ENCODE results near the gene KRTAP10-1. TPM values are rescaled to one million over a fixed set of nuclear protein-coding genes. Genes with fewer than 3 reads are reported as not detected.

The KRTAP10-1 gene
- total and polyA plus RNA-seq, 2 of the 13 experiments (the other 11 are each of a cell fraction or from before 2014, with no cell fraction given): not detected

DNA sequence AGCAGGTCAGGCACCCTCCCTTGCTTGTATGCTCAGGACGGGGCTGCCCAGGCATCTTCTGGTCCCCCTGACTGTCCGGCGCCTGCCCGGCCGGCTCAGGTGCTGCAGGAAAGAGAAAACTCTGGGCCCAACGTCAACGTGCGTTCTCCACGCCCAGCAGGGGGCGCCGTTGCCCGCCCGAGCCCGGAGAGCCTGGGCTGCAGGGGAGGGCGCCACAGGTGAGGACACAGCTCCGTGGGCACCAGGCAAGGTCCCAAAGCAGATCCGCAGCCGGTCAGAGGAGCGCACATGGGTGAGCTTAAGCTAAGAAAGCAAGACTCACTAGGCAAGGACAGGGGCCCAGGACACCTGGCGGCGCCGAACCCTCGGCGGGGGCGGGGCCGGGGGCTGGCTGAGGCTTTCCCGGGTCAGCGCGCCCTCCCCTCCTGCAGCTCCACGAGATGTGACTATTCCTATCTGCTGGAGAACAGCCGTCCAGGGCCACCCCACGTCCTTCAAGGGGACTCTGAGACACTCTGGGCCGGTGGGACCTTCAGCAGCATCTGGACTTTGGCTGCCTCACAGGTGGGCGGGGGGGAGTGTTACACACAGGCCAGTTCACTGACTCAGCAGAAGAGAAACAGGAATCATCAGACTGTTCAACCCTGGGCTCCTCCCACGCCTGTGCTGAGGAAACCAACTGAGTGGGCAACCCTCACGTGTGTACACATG is 29.3 kb downstream of the KRTAP10-1 start (continued):
- TF ChIP-seq FOXO1 (CRISPR knock-in tag; IDR thresholded peaks at IDR 0.05): no peak
- TF ChIP-seq ATF7 (IDR thresholded peaks at IDR 0.05): no peak
- TF ChIP-seq ATF7 (CRISPR knock-in tag; IDR thresholded peaks at IDR 0.05): no peak
- TF ChIP-seq YEATS2 (CRISPR knock-in tag; IDR thresholded peaks at IDR 0.05; ENCODE audit: borderline replicate concordance): no peak; the same call in 1 of the 2 replicates
- TF ChIP-seq ZNF441 (CRISPR knock-in tag; IDR thresholded peaks at IDR 0.05; ENCODE audit: borderline replicate concordance): no peak
- 0 out of 2 replicates have a peak, but pooled peaks have one; percentile 4 for TF ChIP-seq FOSL2 (CRISPR knock-in tag; IDR thresholded peaks at IDR 0.05)
- TF ChIP-seq, protein P1, sequence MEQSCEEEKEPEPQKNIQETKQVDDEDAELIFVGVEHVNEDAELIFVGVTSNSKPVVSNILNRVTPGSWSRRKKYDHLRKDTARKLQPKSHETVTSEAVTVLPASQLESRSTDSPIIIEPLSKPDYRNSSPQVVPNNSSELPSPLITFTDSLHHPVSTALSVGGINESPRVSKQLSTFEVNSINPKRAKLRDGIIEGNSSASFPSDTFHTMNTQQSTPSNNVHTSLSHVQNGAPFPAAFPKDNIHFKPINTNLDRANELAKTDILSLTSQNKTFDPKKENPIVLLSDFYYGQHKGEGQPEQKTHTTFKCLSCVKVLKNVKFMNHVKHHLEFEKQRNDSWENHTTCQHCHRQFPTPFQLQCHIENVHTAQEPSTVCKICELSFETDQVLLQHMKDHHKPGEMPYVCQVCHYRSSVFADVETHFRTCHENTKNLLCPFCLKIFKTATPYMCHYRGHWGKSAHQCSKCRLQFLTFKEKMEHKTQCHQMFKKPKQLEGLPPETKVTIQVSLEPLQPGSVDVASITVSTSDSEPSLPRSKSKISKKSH (CRISPR knock-in tag; IDR thresholded peaks at IDR 0.05; ENCODE audit: borderline replicate concordance): peak; percentile 53; the same call in 1 of the 2 replicates
- TF ChIP-seq, protein P2, sequence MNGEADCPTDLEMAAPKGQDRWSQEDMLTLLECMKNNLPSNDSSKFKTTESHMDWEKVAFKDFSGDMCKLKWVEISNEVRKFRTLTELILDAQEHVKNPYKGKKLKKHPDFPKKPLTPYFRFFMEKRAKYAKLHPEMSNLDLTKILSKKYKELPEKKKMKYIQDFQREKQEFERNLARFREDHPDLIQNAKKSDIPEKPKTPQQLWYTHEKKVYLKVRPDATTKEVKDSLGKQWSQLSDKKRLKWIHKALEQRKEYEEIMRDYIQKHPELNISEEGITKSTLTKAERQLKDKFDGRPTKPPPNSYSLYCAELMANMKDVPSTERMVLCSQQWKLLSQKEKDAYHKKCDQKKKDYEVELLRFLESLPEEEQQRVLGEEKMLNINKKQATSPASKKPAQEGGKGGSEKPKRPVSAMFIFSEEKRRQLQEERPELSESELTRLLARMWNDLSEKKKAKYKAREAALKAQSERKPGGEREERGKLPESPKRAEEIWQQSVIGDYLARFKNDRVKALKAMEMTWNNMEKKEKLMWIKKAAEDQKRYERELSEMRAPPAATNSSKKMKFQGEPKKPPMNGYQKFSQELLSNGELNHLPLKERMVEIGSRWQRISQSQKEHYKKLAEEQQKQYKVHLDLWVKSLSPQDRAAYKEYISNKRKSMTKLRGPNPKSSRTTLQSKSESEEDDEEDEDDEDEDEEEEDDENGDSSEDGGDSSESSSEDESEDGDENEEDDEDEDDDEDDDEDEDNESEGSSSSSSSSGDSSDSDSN (CRISPR knock-in tag; IDR thresholded peaks at IDR 0.05): peak; percentile 66
- 0 out of 2 replicates have a peak, but pooled peaks have one; percentile 62 for TF ChIP-seq ZNF230 (CRISPR knock-in tag; IDR thresholded peaks at IDR 0.05)
- TF ChIP-seq ZSCAN29 (CRISPR knock-in tag; conservative IDR thresholded peaks at IDR 0.05): no peak
- TF ChIP-seq CBX1 (IDR thresholded peaks at IDR 0.05; ENCODE audit: low read depth): no peak
- 0 out of 2 replicates have a peak, but pooled peaks have one; percentile 9 for TF ChIP-seq PATZ1 (CRISPR knock-in tag; IDR thresholded peaks at IDR 0.05)
- no peak for TF ChIP-seq ELF4 (CRISPR knock-in tag; IDR thresholded peaks at IDR 0.05; ENCODE audit: borderline replicate concordance)
- TF ChIP-seq JUNB (CRISPR knock-in tag; IDR thresholded peaks at IDR 0.05; ENCODE audit: borderline replicate concordance): no peak
- peak; percentile 52; the same call in 1 of the 2 replicates for TF ChIP-seq ESRRA (CRISPR knock-in tag; IDR thresholded peaks at IDR 0.05; ENCODE audit: low read depth)
- TF ChIP-seq DR1 (CRISPR knock-in tag; IDR thresholded peaks at IDR 0.05): no peak
- no peak for TF ChIP-seq ZNF18 (CRISPR knock-in tag; IDR thresholded peaks at IDR 0.05; ENCODE audit: insufficient replicate concordance)
- TF ChIP-seq, protein P3, sequence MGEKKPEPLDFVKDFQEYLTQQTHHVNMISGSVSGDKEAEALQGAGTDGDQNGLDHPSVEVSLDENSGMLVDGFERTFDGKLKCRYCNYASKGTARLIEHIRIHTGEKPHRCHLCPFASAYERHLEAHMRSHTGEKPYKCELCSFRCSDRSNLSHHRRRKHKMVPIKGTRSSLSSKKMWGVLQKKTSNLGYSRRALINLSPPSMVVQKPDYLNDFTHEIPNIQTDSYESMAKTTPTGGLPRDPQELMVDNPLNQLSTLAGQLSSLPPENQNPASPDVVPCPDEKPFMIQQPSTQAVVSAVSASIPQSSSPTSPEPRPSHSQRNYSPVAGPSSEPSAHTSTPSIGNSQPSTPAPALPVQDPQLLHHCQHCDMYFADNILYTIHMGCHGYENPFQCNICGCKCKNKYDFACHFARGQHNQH (CRISPR knock-in tag; IDR thresholded peaks at IDR 0.05): no peak; the same call in 1 of the 2 replicates
- TF ChIP-seq FOXC1 (CRISPR knock-in tag; IDR thresholded peaks at IDR 0.05; ENCODE audit: borderline replicate concordance): 0 out of 2 replicates have a peak, but pooled peaks have one; percentile 47

All from HepG2 (cell line).